SK-N-SH (cell line): ENCODE measurements around the gene OR56A4. TPM values are rescaled to one million over a fixed set of nuclear protein-coding genes. Genes with fewer than 3 reads are reported as not detected.

Experiments
- CTCF ChIA-PET: fragments of 300-600, 350-600 bp; formaldehyde crosslinking; extraction: SDS; loops from one replicate; lab custom pipeline; 2021; lab: Yijun Ruan, JAX
- POLR2A ChIA-PET: fragments of 350-600 bp; sonication (Branson Sonifier 250); formaldehyde crosslinking; extraction: SDS; loops from one replicate; lab custom pipeline; 2020; ENCODE audit warnings: antibody characterized with exemption, inconsistent platforms; lab: Yijun Ruan, JAX
- DNase-seq: peaks from one replicate; pipeline ENCODE4 v3.0.0; 2012
- H2AFZ ChIP-seq: fragments of 200-600 bp; sonication (generic); 2 replicates; pipeline ENCODE4 v1.8.1; 2016; ENCODE audit warnings: antibody characterized with exemption, mild to moderate bottlenecking, low read depth
- H3F3A ChIP-seq: fragments of 200-600 bp; sonication (generic); replicated peaks from 2 replicates; pipeline ENCODE3; 2016; ENCODE audit warnings: antibody characterized with exemption, mild to moderate bottlenecking; ENCODE audit not compliant: insufficient read depth
- H3K27ac ChIP-seq, 2 experiments: fragments of 200-500 bp in 1 of 2; fragments of 200-600 bp in 1 of 2; sonication (Bioruptor generic) in 1 of 2; sonication (generic), shearing (Covaris generic) in 1 of 2; 2 replicates each; pipeline versions ENCODE4 v1.5.1 to v1.6.1; 2014 to 2016; ENCODE audit warnings: low read depth in 2 of 2, inconsistent platforms in 1 of 2, low read length in 1 of 2, mild to moderate bottlenecking in 1 of 2, mixed read lengths in 1 of 2
- H3K27me3 ChIP-seq: fragments of 200-600 bp; sonication (generic), shearing (Covaris generic); 2 replicates; pipeline ENCODE4 v1.6.1; 2016; ENCODE audit warnings: mixed run types; ENCODE audit not compliant: insufficient read depth
- H3K36me3 ChIP-seq, 2 experiments: fragments of 200-500 bp in 1 of 2; fragments of 200-600 bp in 1 of 2; sonication (Bioruptor generic) in 1 of 2; sonication (generic) in 1 of 2; replicated peaks in 1 of 2; 2 replicates each; pipeline versions ENCODE3 to v1.5.1; 2014 to 2016; ENCODE audit warnings: low read length in 1 of 2, mild to moderate bottlenecking in 1 of 2; ENCODE audit not compliant: insufficient read depth in 2 of 2, control insufficient read depth in 1 of 2
- H3K4me1 ChIP-seq, 2 experiments: fragments of 200-500 bp in 1 of 2; fragments of 200-600 bp in 1 of 2; sonication (Bioruptor generic) in 1 of 2; sonication (generic), shearing (Covaris generic) in 1 of 2; 2 replicates each; pipeline versions ENCODE4 v1.5.1 to v1.6.1; 2014 to 2016; ENCODE audit warnings: low read depth in 1 of 2, low read length in 1 of 2, mixed run types in 1 of 2; ENCODE audit not compliant: insufficient read depth in 2 of 2, control insufficient read depth in 1 of 2
- H3K4me2 ChIP-seq: fragments of 200-600 bp; sonication (generic), shearing (Covaris generic); 2 replicates; pipeline ENCODE4 v1.6.1; 2017; ENCODE audit warnings: mixed run types
- H3K4me3 ChIP-seq, 2 experiments: fragments of 200-500 bp in 1 of 2; fragments of 200-600 bp in 1 of 2; sonication (Bioruptor generic) in 1 of 2; sonication (generic), shearing (Covaris generic) in 1 of 2; 2 replicates each; pipeline versions ENCODE4 v1.5.1 to v1.8.1; 2014 to 2016; ENCODE audit warnings: low read depth in 2 of 2, inconsistent platforms in 1 of 2, low read length in 1 of 2, mild to moderate bottlenecking in 1 of 2, mixed read lengths in 1 of 2, moderate library complexity in 1 of 2
- H3K79me2 ChIP-seq: fragments of 200-600 bp; sonication (generic); 2 replicates; pipeline ENCODE4 v1.8.1; 2017; ENCODE audit warnings: mild to moderate bottlenecking; ENCODE audit not compliant: insufficient read depth
- H3K9ac ChIP-seq: fragments of 200-600 bp; sonication (generic); 2 replicates; pipeline ENCODE4 v1.6.1; 2017; ENCODE audit warnings: mixed run types
- H3K9me2 ChIP-seq: fragments of 200-600 bp; sonication (generic); 2 replicates; pipeline ENCODE4 v1.6.1; 2017; ENCODE audit warnings: mixed run types
- H3K9me3 ChIP-seq: fragments of 200-600 bp; sonication (generic); 2 replicates; pipeline ENCODE4 v1.6.1; 2017; ENCODE audit warnings: mixed run types, mild to moderate bottlenecking, moderate library complexity
- H4K20me1 ChIP-seq: fragments of 200-600 bp; sonication (generic); 2 replicates; pipeline ENCODE4 v1.6.1; 2017; ENCODE audit warnings: mild to moderate bottlenecking, mixed run types; ENCODE audit not compliant: insufficient read depth
- CHD2 ChIP-seq: fragments of 150-350 bp; IDR thresholded peaks from 2 replicates; pipeline ENCODE4 v1.6.1; 2018; ENCODE audit warnings: low read length; ENCODE audit not compliant: partially characterized antibody
- ELF1 ChIP-seq: IDR thresholded peaks from 2 replicates; pipeline ENCODE4 v1.4.0; 2012
- EP300 ChIP-seq, 2 experiments: IDR thresholded peaks; 2 replicates each; pipeline versions ENCODE4 v1.4.0 to v1.6.1; 2012; ENCODE audit warnings: borderline replicate concordance in 1 of 2, low read depth in 1 of 2, low read length in 1 of 2
- FOSL2 ChIP-seq: IDR thresholded peaks from 2 replicates; pipeline ENCODE4 v1.4.0; 2012; ENCODE audit warnings: low read depth, mild to moderate bottlenecking, moderate library complexity, borderline replicate concordance
- FOXJ3 ChIP-seq: sonication (generic); formaldehyde crosslinking; IDR thresholded peaks from 2 replicates; pipeline ENCODE4 v1.5.1; 2020; ENCODE audit warnings: mild to moderate bottlenecking, missing genetic modification reagents
- FOXM1 ChIP-seq: IDR thresholded peaks from 2 replicates; pipeline ENCODE4 v1.4.0; 2012; ENCODE audit warnings: low read depth, mild to moderate bottlenecking
- NFIC ChIP-seq: IDR thresholded peaks from 2 replicates; pipeline ENCODE4 v1.4.0; 2012; ENCODE audit warnings: borderline replicate concordance
- NRF1 ChIP-seq: IDR thresholded peaks from 2 replicates; pipeline ENCODE4 v1.6.1; 2012; ENCODE audit warnings: low read depth, mild to moderate bottlenecking, low read length
- POLR2AphosphoS5 ChIP-seq: IDR thresholded peaks from 2 replicates; pipeline ENCODE4 v1.6.1; 2012; ENCODE audit warnings: low read depth, low read length
- RAD21 ChIP-seq: IDR thresholded peaks from 2 replicates; pipeline ENCODE4 v1.6.1; 2012; ENCODE audit warnings: mild to moderate bottlenecking, low read length
- RCOR1 ChIP-seq: fragments of 150-350 bp; IDR thresholded peaks from 2 replicates; pipeline ENCODE4 v1.6.1; 2017; ENCODE audit warnings: antibody characterized with exemption, low read length
- RXRA ChIP-seq: IDR thresholded peaks from 2 replicates; pipeline ENCODE4 v1.4.0; 2012; ENCODE audit warnings: low read depth, mild to moderate bottlenecking, borderline replicate concordance
- TAF1 ChIP-seq: IDR thresholded peaks from 2 replicates; pipeline ENCODE4 v1.6.1; 2012; ENCODE audit warnings: low read depth, mild to moderate bottlenecking, low read length, moderate library complexity, borderline replicate concordance
- TCF12 ChIP-seq: IDR thresholded peaks from 2 replicates; pipeline ENCODE4 v1.4.0; 2012
- YY1 ChIP-seq: IDR thresholded peaks from 2 replicates; pipeline ENCODE4 v1.4.0; 2012; ENCODE audit warnings: low read depth, mild to moderate bottlenecking
- WGBS: methylation state at CpG from one replicate; pipeline ENCODE4 v1.1.6; 2017; ENCODE audit warnings: low lambda C conversion rate; 5-methylcytosine and 5-hydroxymethylcytosine counted together
- polyA plus RNA-seq, 3 experiments: library from polyadenylated mRNA; depleted of rRNA; stranded (reverse); fragments of >200 nt; gene quantifications; 2 replicates each; pipeline ENCODE4 v1.2.3, GENCODE V29; 2012
- TF ChIP-seq, protein P1 (sequence below): fragments of 150-350 bp; IDR thresholded peaks from 2 replicates; pipeline ENCODE4 v1.6.1; 2017; ENCODE audit warnings: antibody characterized with exemption, low read length, low read depth, borderline replicate concordance
- TF ChIP-seq, protein P2 (sequence below): IDR thresholded peaks from 2 replicates; pipeline ENCODE4 v1.4.0; 2012; ENCODE audit warnings: low read depth, borderline replicate concordance
- TF ChIP-seq, protein P3 (sequence below): fragments of 200-600 bp; sonication (generic); IDR thresholded peaks from 2 replicates; pipeline ENCODE4 v1.6.1; 2017; ENCODE audit warnings: antibody characterized with exemption, mild to moderate bottlenecking, moderate library complexity
- TF ChIP-seq, protein P4 (sequence below): IDR thresholded peaks from 2 replicates; pipeline ENCODE4 v1.6.1; 2012; ENCODE audit warnings: mild to moderate bottlenecking, low read depth, low read length, moderate library complexity

The OR56A4 gene
- polyA plus RNA-seq, 1 of the 3 experiments (the other 2 are of a cell fraction): not detected

DNA sequence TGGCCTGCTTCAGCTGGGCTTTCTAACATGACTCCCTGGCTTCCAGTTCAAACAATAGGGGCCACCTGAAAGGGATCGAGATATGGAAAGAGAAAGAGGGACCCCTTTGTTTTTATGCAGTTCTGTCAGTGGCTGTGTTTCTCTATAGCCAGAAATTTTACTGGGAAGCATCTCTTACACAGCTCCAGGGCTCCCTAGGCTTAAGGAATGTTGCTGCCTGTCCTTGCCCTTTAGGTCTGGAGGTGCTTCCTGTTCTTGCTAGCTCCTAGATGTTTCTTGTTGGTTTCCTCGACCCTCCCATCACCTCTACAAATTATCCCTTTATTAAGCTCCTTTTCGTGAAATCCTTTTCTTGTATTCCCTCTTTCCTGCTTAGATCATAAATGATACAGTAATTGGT lies 45.6 kb upstream of the OR56A4 start:
- Histone ChIP-seq H2AFZ (no peak overlapping the region), H3K4me1 (no peaks in the 10 kb centered on the region), H3K79me2 (no peaks in the 10 kb centered on the region), H3F3A (no peaks in the 10 kb centered on the region), H3K9ac (no peak overlapping the region), H3K36me3 (no peaks in the 10 kb centered on the region), H3K27ac (no peak overlapping the region), H3K27me3 (no peaks in the 10 kb centered on the region), H4K20me1 (no peaks in the 10 kb centered on the region), H3K9me3 (no peaks in the 10 kb centered on the region), H3K4me3 (no peak overlapping the region), H3K4me2 (no peak overlapping the region), H3K9me2 (no peaks in the 10 kb centered on the region)
- POLR2A ChIA-PET: no interaction called here
- no peak for TF ChIP-seq FOXM1
- no peak for TF ChIP-seq EP300 (IDR thresholded peaks at IDR 0.05; ENCODE audit: borderline replicate concordance in 1 of 2, low read depth in 1 of 2, low read length in 1 of 2)
- no peak for TF ChIP-seq RXRA
- TF ChIP-seq FOSL2: no peak
- TF ChIP-seq ELF1: no peak
- TF ChIP-seq, protein P1, sequence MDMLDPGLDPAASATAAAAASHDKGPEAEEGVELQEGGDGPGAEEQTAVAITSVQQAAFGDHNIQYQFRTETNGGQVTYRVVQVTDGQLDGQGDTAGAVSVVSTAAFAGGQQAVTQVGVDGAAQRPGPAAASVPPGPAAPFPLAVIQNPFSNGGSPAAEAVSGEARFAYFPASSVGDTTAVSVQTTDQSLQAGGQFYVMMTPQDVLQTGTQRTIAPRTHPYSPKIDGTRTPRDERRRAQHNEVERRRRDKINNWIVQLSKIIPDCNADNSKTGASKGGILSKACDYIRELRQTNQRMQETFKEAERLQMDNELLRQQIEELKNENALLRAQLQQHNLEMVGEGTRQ: no peak
- TF ChIP-seq, protein P2, sequence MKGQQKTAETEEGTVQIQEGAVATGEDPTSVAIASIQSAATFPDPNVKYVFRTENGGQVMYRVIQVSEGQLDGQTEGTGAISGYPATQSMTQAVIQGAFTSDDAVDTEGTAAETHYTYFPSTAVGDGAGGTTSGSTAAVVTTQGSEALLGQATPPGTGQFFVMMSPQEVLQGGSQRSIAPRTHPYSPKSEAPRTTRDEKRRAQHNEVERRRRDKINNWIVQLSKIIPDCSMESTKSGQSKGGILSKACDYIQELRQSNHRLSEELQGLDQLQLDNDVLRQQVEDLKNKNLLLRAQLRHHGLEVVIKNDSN: no peak
- no peak for TF ChIP-seq POLR2AphosphoS5
- no peak for TF ChIP-seq TAF1
- no peak for TF ChIP-seq NFIC
- no peak for TF ChIP-seq YY1
- no peak for TF ChIP-seq CHD2
- TF ChIP-seq, protein P3, sequence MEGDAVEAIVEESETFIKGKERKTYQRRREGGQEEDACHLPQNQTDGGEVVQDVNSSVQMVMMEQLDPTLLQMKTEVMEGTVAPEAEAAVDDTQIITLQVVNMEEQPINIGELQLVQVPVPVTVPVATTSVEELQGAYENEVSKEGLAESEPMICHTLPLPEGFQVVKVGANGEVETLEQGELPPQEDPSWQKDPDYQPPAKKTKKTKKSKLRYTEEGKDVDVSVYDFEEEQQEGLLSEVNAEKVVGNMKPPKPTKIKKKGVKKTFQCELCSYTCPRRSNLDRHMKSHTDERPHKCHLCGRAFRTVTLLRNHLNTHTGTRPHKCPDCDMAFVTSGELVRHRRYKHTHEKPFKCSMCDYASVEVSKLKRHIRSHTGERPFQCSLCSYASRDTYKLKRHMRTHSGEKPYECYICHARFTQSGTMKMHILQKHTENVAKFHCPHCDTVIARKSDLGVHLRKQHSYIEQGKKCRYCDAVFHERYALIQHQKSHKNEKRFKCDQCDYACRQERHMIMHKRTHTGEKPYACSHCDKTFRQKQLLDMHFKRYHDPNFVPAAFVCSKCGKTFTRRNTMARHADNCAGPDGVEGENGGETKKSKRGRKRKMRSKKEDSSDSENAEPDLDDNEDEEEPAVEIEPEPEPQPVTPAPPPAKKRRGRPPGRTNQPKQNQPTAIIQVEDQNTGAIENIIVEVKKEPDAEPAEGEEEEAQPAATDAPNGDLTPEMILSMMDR: no peak
- TF ChIP-seq TCF12: no peak
- TF ChIP-seq, protein P4, sequence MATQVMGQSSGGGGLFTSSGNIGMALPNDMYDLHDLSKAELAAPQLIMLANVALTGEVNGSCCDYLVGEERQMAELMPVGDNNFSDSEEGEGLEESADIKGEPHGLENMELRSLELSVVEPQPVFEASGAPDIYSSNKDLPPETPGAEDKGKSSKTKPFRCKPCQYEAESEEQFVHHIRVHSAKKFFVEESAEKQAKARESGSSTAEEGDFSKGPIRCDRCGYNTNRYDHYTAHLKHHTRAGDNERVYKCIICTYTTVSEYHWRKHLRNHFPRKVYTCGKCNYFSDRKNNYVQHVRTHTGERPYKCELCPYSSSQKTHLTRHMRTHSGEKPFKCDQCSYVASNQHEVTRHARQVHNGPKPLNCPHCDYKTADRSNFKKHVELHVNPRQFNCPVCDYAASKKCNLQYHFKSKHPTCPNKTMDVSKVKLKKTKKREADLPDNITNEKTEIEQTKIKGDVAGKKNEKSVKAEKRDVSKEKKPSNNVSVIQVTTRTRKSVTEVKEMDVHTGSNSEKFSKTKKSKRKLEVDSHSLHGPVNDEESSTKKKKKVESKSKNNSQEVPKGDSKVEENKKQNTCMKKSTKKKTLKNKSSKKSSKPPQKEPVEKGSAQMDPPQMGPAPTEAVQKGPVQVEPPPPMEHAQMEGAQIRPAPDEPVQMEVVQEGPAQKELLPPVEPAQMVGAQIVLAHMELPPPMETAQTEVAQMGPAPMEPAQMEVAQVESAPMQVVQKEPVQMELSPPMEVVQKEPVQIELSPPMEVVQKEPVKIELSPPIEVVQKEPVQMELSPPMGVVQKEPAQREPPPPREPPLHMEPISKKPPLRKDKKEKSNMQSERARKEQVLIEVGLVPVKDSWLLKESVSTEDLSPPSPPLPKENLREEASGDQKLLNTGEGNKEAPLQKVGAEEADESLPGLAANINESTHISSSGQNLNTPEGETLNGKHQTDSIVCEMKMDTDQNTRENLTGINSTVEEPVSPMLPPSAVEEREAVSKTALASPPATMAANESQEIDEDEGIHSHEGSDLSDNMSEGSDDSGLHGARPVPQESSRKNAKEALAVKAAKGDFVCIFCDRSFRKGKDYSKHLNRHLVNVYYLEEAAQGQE: no peak
- TF ChIP-seq RCOR1: no peak
- TF ChIP-seq RAD21: no peak
- TF ChIP-seq FOXJ3 (CRISPR knock-in tag): no peak
- TF ChIP-seq NRF1: no peak
- 0% methylated on average over 3 of the region's 3 CpGs for WGBS
- no peak for DNase-seq
- CTCF ChIA-PET: interaction anchor here (1.0 kb wide), 1 partner anchor 29 kb away, joined by 3 read pairs; no protein-coding TSS in a partner anchor
